Activated T-cell treated with anti-CD3 and anti-CD28 coated beads for 24 hours (primary cell): Measurements from ENCODE around the gene DDX43.
"Not testable (repeated sequence)": the region's sequence is repeated elsewhere in the genome, so short reads cannot be mapped to it uniquely, and the experiment has no call there.

Source experiments
- DNase-seq: peaks from one replicate; pipeline ENCODE4 v3.0.0-alpha.2; 2020; ENCODE audit warnings: low read depth

The DDX43 gene

GRCh38 chr6:73394577-73395354 lies at the start of gene DDX43:
Gene DDX43, plus strand, starts transcription at chr6:73394828. Its CDS starts 78 bp downstream, at chr6:73394906.
- DNase-seq: no peak

GRCh38 chr6:73348550-73349204 lies 46.0 kb upstream of the DDX43 start:
- DNase-seq: no peak

GRCh38 chr6:73349311-73349710 lies 45.3 kb upstream of the DDX43 start:
- no peak for DNase-seq

- DNase-seq: no peak
Measured at GRCh38 chr6:73353636-73354593, 40.7 kb upstream of the DDX43 start, which contains the start of gene DPPA5. Gene DPPA5, minus strand, starts transcription at chr6:73354276. Its CDS starts 51 bp downstream, at chr6:73354225.

GRCh38 chr6:73362358-73362757 lies 32.3 kb upstream of the DDX43 start, which contains the start of gene KHDC3L:
Gene KHDC3L, plus strand, starts transcription at chr6:73362658. Its CDS starts 72 bp downstream, at chr6:73362730.
- DNase-seq: no peak

GRCh38 chr6:73362869-73363536 lies 31.6 kb upstream of the DDX43 start:
- DNase-seq: no peak

GRCh38 chr6:73363537-73363875 lies 31.1 kb upstream of the DDX43 start:
- DNase-seq: no peak

GRCh38 chr6:73364121-73364520 lies 30.5 kb upstream of the DDX43 start:
- no peak for DNase-seq

GRCh38 chr6:73364549-73364948 lies 30.1 kb upstream of the DDX43 start:
- DNase-seq: no peak

GRCh38 chr6:73367761-73368355 lies 26.8 kb upstream of the DDX43 start:
- no peak for DNase-seq

- DNase-seq: no peak
Measured at GRCh38 chr6:73368675-73369074, 26.0 kb upstream of the DDX43 start.

GRCh38 chr6:73369157-73369556 lies 25.5 kb upstream of the DDX43 start:
- DNase-seq: no peak

GRCh38 chr6:73369563-73369962 lies 25.1 kb upstream of the DDX43 start, which contains the start of gene OOEP:
Gene OOEP, minus strand, starts transcription at chr6:73369897. Its CDS starts 105 bp downstream, at chr6:73369792.
- DNase-seq: no peak

- no peak for DNase-seq
Measured at GRCh38 chr6:73371984-73372383, 22.6 kb upstream of the DDX43 start.

- DNase-seq: no peak
Measured at GRCh38 chr6:73372516-73372915, 22.1 kb upstream of the DDX43 start.

GRCh38 chr6:73375216-73375615 lies 19.4 kb upstream of the DDX43 start:
- no peak for DNase-seq

GRCh38 chr6:73377225-73377624 lies 17.4 kb upstream of the DDX43 start:
- no peak for DNase-seq

- not testable (repeated sequence) for DNase-seq
Measured at GRCh38 chr6:73381531-73381930, 13.1 kb upstream of the DDX43 start.

- no peak for DNase-seq
Measured at GRCh38 chr6:73382462-73383113, 12.0 kb upstream of the DDX43 start.

- DNase-seq: no peak
Measured at GRCh38 chr6:73388433-73388799, 6.2 kb upstream of the DDX43 start.
